OCI-LY1 (cell line): Measurements from ENCODE around the gene ZER1.

ENCODE experiments used
- CTCF ChIP-seq: fragments of 200-600 bp; sonication (generic), shearing (Covaris generic); IDR thresholded peaks from 2 replicates; pipeline ENCODE4 v1.5.1; 2017; ENCODE audit warnings: mild to moderate bottlenecking, antibody characterized with exemption, low read length, moderate library complexity, mixed read lengths
- EZH2 ChIP-seq: fragments of 200-600 bp; sonication (generic), shearing (Covaris generic); IDR thresholded peaks from 2 replicates; pipeline ENCODE4 v1.8.0; 2017; ENCODE audit warnings: borderline replicate concordance, mixed run types, mild to moderate bottlenecking, antibody characterized with exemption, low read length, moderate library complexity, mixed read lengths

- no peak for TF ChIP-seq CTCF
- TF ChIP-seq EZH2 = no peak
Observed at GRCh38 chr9:128735373-128735772, 36.4 kb downstream of the ZER1 start.
